NB4 (cell line): ENCODE data around the gene FERMT2.

Experiments used
- DNase-seq: peaks from one replicate; pipeline ENCODE4 v3.0.0; 2010; ENCODE audit warnings: low read depth
- H3K4me3 ChIP-seq: one replicate; pipeline ENCODE4 v1.5.1; 2011; ENCODE audit warnings: mild to moderate bottlenecking, low read depth, low read length, moderate library complexity
- CTCF ChIP-seq: IDR thresholded peaks from one replicate; pipeline ENCODE4 v1.5.1; 2012; ENCODE audit warnings: low read depth, low read length
- MAX ChIP-seq: IDR thresholded peaks from 2 replicates; pipeline ENCODE4 v1.6.1; 2011; ENCODE audit warnings: low read depth, low read length
- MYC ChIP-seq: IDR thresholded peaks from 2 replicates; pipeline ENCODE4 v1.6.1; 2011; ENCODE audit warnings: low read depth, low read length
- POLR2A ChIP-seq: IDR thresholded peaks from 2 replicates; pipeline ENCODE4 v1.6.1; 2011; ENCODE audit warnings: mild to moderate bottlenecking; ENCODE audit not compliant: insufficient read length; ENCODE audit errors: extremely low read depth

Gene FERMT2

DNA sequence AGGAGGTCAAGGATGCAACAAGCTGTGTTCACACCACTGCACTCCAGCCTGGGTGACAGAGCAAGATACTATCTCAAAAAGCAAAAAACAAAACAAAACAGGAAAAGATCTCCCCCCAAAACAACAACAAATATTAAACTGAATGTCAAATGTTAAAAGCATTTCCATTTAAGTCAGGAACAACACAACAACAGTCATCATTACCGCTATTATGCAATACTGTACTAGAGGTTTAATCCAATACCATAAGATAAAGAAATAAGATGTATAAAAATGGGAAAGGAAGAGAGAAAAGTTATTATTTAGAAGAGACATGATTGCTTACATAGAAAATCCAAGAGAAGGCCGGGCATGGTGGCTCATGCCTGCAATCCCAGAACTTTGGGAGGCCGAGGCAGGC lies 36.6 kb downstream of the FERMT2 start:
- no peak overlapping the region for H3K4me3 ChIP-seq
- no peak for DNase-seq
- no peak for TF ChIP-seq POLR2A
- TF ChIP-seq MAX, result no peak
- TF ChIP-seq CTCF, result no peak
- no peak for TF ChIP-seq MYC

DNA sequence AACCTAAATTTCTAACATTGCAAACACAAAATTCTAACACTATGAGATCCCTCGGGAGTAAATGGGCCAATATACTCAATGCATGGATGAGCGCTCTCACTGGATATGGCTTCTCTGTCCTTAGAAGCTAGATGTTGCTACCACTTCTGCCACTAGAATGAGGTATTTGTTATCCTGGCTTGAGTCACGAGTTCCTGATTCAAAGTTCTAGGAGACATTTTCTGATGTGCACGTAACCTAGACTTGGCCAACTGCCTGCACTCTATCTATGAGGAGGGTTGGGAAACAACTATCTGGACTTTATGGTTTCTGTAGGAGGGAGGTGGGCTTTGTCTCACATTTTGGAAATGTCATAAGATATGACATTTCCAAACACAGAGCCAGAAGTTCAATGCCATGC lies 37.6 kb downstream of the FERMT2 start:
- H3K4me3 ChIP-seq, result no peak overlapping the region
- TF ChIP-seq POLR2A (no peak), CTCF (no peak), MYC (no peak), MAX (no peak)
- DNase-seq, result no peak

- TF ChIP-seq POLR2A (no peak), MYC (no peak), CTCF (no peak), MAX (no peak)
- H3K4me3 ChIP-seq, result no peak overlapping the region
- no peak for DNase-seq
These were observed 38.9 kb downstream of the FERMT2 start for GRCh38 chr14:52911904-52912303.

- no peak overlapping the region for H3K4me3 ChIP-seq
- no peak for DNase-seq
- no peak for TF ChIP-seq CTCF
- no peak for TF ChIP-seq MAX
- no peak for TF ChIP-seq POLR2A
- TF ChIP-seq MYC, result no peak
These were observed 40.3 kb downstream of the FERMT2 start for GRCh38 chr14:52910572-52910971.

GRCh38 chr14:52907949-52908348 lies 42.9 kb downstream of the FERMT2 start:
- no peak for DNase-seq
- TF ChIP-seq POLR2A (no peak), MYC (no peak), MAX (no peak), CTCF (no peak)
- H3K4me3 ChIP-seq, result no peak overlapping the region

GRCh38 chr14:52906141-52906601 lies 44.7 kb downstream of the FERMT2 start:
- no peak overlapping the region for H3K4me3 ChIP-seq

More at GRCh38 chr14:52906141-52906601, 44.7 kb downstream of the FERMT2 start:
- no peak for TF ChIP-seq MYC
- DNase-seq, result no peak
